DND-41 (cell line): ENCODE data around the gene SERGEF.

Experiments
- ATAC-seq: fragments of 200-7000 bp; cut with Tn5 transposase; 3 replicates; pipeline ENCODE4 v1.9.1; 2021; ENCODE audit warnings: low read depth; ENCODE audit not compliant: insufficient read depth
- DNase-seq: peaks from one replicate; pipeline ENCODE4 v3.0.0-alpha.2; 2020
- H2AFZ ChIP-seq: 2 replicates; pipeline ENCODE4 v1.6.0; 2012; ENCODE audit warnings: low read depth, low read length
- H3K27ac ChIP-seq: 2 replicates; pipeline ENCODE4 v1.5.1; 2012; ENCODE audit warnings: low read length, inconsistent platforms
- H3K27me3 ChIP-seq: fragments of 200-600 bp; sonication (generic); 2 replicates; pipeline ENCODE4 v1.6.0; 2012; ENCODE audit warnings: low read length, mild to moderate bottlenecking, inconsistent platforms; ENCODE audit not compliant: insufficient read depth, poor library complexity
- H3K36me3 ChIP-seq: 2 replicates; pipeline ENCODE4 v1.5.1; 2012; ENCODE audit warnings: low read length, inconsistent platforms; ENCODE audit not compliant: insufficient read depth
- H3K4me1 ChIP-seq: 2 replicates; pipeline ENCODE4 v1.5.1; 2012; ENCODE audit warnings: mild to moderate bottlenecking, low read length; ENCODE audit not compliant: insufficient read depth
- H3K4me2 ChIP-seq: 2 replicates; pipeline ENCODE4 v1.6.0; 2012; ENCODE audit warnings: mild to moderate bottlenecking, moderate library complexity, low read length, inconsistent platforms; ENCODE audit not compliant: insufficient read depth
- H3K4me3 ChIP-seq, 2 experiments: fragments of 200-600 bp in 1 of 2; shearing (Covaris generic) in 1 of 2; 2 replicates each; pipeline ENCODE4 v1.5.1; 2012 to 2016; ENCODE audit warnings: inconsistent platforms in 2 of 2, low read length in 2 of 2, mild to moderate bottlenecking in 2 of 2, low read depth in 1 of 2, moderate library complexity in 1 of 2
- H3K79me2 ChIP-seq: 2 replicates; pipeline ENCODE4 v1.6.0; 2012; ENCODE audit warnings: low read length, inconsistent platforms; ENCODE audit not compliant: insufficient read depth
- H3K9ac ChIP-seq: 2 replicates; pipeline ENCODE4 v1.6.0; 2012; ENCODE audit warnings: low read depth, mild to moderate bottlenecking, inconsistent platforms, low read length, moderate library complexity
- H3K9me3 ChIP-seq: 2 replicates; pipeline ENCODE4 v1.5.1; 2012; ENCODE audit warnings: low read length, moderate library complexity, mild to moderate bottlenecking, inconsistent platforms; ENCODE audit not compliant: insufficient read depth, severe bottlenecking
- H4K20me1 ChIP-seq: 2 replicates; pipeline ENCODE4 v1.6.0; 2012; ENCODE audit warnings: low read length; ENCODE audit not compliant: insufficient read depth
- CTCF ChIP-seq: IDR thresholded peaks from 2 replicates; pipeline ENCODE4 v1.5.1; 2012; ENCODE audit warnings: borderline replicate concordance, low read length, moderate library complexity, mild to moderate bottlenecking; ENCODE audit not compliant: poor library complexity, severe bottlenecking; ENCODE audit errors: extremely low read depth
- EZH2 ChIP-seq: IDR thresholded peaks from 3 replicates; pipeline ENCODE4 v1.6.1; 2012; ENCODE audit warnings: borderline replicate concordance, low read depth, mild to moderate bottlenecking, moderate library complexity, low read length, inconsistent platforms; ENCODE audit not compliant: severe bottlenecking

The SERGEF gene

GRCh38 chr11:17851697-17852096 lies 161.2 kb downstream of the SERGEF start:
- Histone ChIP-seq H3K79me2 (no peaks in the 10 kb centered on the region), H3K36me3 (0 out of 2 replicates have a peak, but pooled peaks cover 2% of the 10 kb centered on the region), H3K9me3 (no peaks in the 10 kb centered on the region), H3K9ac (no peak overlapping the region), H4K20me1 (no peaks in the 10 kb centered on the region), H2AFZ (no peak overlapping the region), H3K27ac (no peak overlapping the region), H3K4me2 (no peak overlapping the region), H3K4me1 (no peaks in the 10 kb centered on the region), H3K27me3 (no peaks in the 10 kb centered on the region), H3K4me3 (no peak overlapping the region)
- no peak for TF ChIP-seq CTCF
- TF ChIP-seq EZH2, result no peak
- DNase-seq (no peak), ATAC-seq (no peak)

GRCh38 chr11:17850336-17850735 lies 162.5 kb downstream of the SERGEF start:
- H3K27ac ChIP-seq, result no peak overlapping the region
- no peaks in the 10 kb centered on the region for H3K79me2 ChIP-seq
- no peak overlapping the region for H3K9ac ChIP-seq
- H3K4me1 ChIP-seq, result no peaks in the 10 kb centered on the region
- TF ChIP-seq CTCF (no peak), EZH2 (no peak)
- H2AFZ ChIP-seq, result no peak overlapping the region
- no peaks in the 10 kb centered on the region for H4K20me1 ChIP-seq
- H3K4me2 ChIP-seq, result no peak overlapping the region
- DNase-seq (no peak), ATAC-seq (no peak)
- no peaks in the 10 kb centered on the region for H3K27me3 ChIP-seq
- H3K4me3 ChIP-seq, result no peak overlapping the region
- H3K36me3 ChIP-seq, result 0 out of 2 replicates have a peak, but pooled peaks cover 4% of the 10 kb centered on the region
- H3K9me3 ChIP-seq, result no peaks in the 10 kb centered on the region

GRCh38 chr11:17848715-17849114 lies 164.1 kb downstream of the SERGEF start:
- Histone ChIP-seq H3K4me2 (no peak overlapping the region), H3K4me3 (no peak overlapping the region), H3K27me3 (no peaks in the 10 kb centered on the region), H3K9ac (no peak overlapping the region), H3K9me3 (no peaks in the 10 kb centered on the region), H4K20me1 (no peaks in the 10 kb centered on the region), H3K79me2 (no peaks in the 10 kb centered on the region), H3K36me3 (0 out of 2 replicates have a peak, but pooled peaks cover 4% of the 10 kb centered on the region), H3K4me1 (no peaks in the 10 kb centered on the region), H2AFZ (no peak overlapping the region), H3K27ac (no peak overlapping the region)
- ATAC-seq (no peak), DNase-seq (no peak)
- TF ChIP-seq CTCF, result no peak
- no peak for TF ChIP-seq EZH2

- ATAC-seq, result no peak
- Histone ChIP-seq H3K4me3 (no peak overlapping the region), H3K9ac (no peak overlapping the region), H4K20me1 (no peaks in the 10 kb centered on the region), H3K27me3 (no peaks in the 10 kb centered on the region), H3K79me2 (no peaks in the 10 kb centered on the region), H2AFZ (no peak overlapping the region), H3K4me2 (no peak overlapping the region), H3K36me3 (0 out of 2 replicates have a peak, but pooled peaks cover 4% of the 10 kb centered on the region), H3K27ac (no peak overlapping the region), H3K9me3 (no peaks in the 10 kb centered on the region), H3K4me1 (no peaks in the 10 kb centered on the region)
- DNase-seq, result no peak
- TF ChIP-seq EZH2 (no peak), CTCF (peak; percentile 21)
Observed at GRCh38 chr11:17846852-17847453, 165.9 kb downstream of the SERGEF start.
